Prostate gland (tissue), 2 donors: ENCODE results near the gene SULT1C4. TPM values are rescaled to one million over a fixed set of nuclear protein-coding genes. Genes with fewer than 3 reads are reported as not detected.
"Not testable (repeated sequence)": the region's sequence is repeated elsewhere in the genome, so short reads cannot be mapped to it uniquely, and the experiment has no call there.

Source experiments
- DNase-seq: peaks from one replicate; pipeline ENCODE4 v3.0.0-alpha.2; 2019; ENCODE audit warnings: low spot score
- H3K27ac ChIP-seq, 2 donors: fragments of 200-600 bp; sonication (generic); 2 replicates each; pipeline ENCODE4 v1.5.1; 2017 to 2019
- H3K27me3 ChIP-seq: fragments of 200-600 bp; sonication (generic); replicated peaks from 2 replicates; pipeline ENCODE4 v1.5.1; 2019; ENCODE audit not compliant: insufficient read depth
- H3K36me3 ChIP-seq, 2 donors: fragments of 200-600 bp; sonication (generic); 1 replicate in 1 of 2; 2 replicates in 1 of 2; pipeline versions ENCODE4 v1.5.1 to v1.8.1; 2017 to 2019
- H3K4me1 ChIP-seq: fragments of 200-600 bp; sonication (generic); replicated peaks from 2 replicates; pipeline ENCODE4 v1.5.1; 2019
- H3K4me3 ChIP-seq, 2 donors: fragments of 200-600 bp; sonication (generic); 2 replicates each; pipeline ENCODE4 v1.5.1; 2017 to 2019
- H3K9me3 ChIP-seq: fragments of 200-600 bp; sonication (generic); 2 replicates; pipeline ENCODE4 v1.5.1; 2017
- CTCF ChIP-seq, 4 experiments: fragments of 200-600 bp in 2 of 4; fragments of 450-650 bp in 2 of 4; sonication (generic) in 2 of 4; IDR thresholded peaks; 1 replicate in 3 of 4; 2 replicates in 1 of 4; pipeline ENCODE4 v1.5.1; 2016 to 2019; ENCODE audit warnings: antibody characterized with exemption in 4 of 4, mild to moderate bottlenecking in 2 of 4, moderate library complexity in 2 of 4
- POLR2A ChIP-seq: fragments of 450-650 bp; IDR thresholded peaks from one replicate; pipeline ENCODE4 v1.6.1; 2016; ENCODE audit warnings: antibody characterized with exemption, mild to moderate bottlenecking
- POLR2AphosphoS5 ChIP-seq: sonication (generic); formaldehyde crosslinking; IDR thresholded peaks from one replicate; pipeline ENCODE4 v1.6.1; 2017; ENCODE audit warnings: antibody characterized with exemption
- WGBS: methylation state at CpG from one replicate; pipeline ENCODE4 v1.1.5; 2018; 5-methylcytosine and 5-hydroxymethylcytosine counted together
- intact Hi-C: fragments of 100-400 bp; cut with DNase I; formaldehyde crosslinking; loops from one replicate; pipeline ENCODE4 v1.14.2; 2022
- small RNA-seq, 2 donors: library from RNA; depleted of rRNA; stranded (forward); fragments of <200 nt; gene quantifications; one replicate each; pipeline ENCODE3, GENCODE V24; 2016
- total RNA-seq, 2 donors: library from RNA; depleted of rRNA; stranded (reverse); fragments of >200 nt; gene quantifications; one replicate each; pipeline ENCODE4 v1.1.0, GENCODE V29; 2016

SULT1C4 gene
- total RNA-seq, 2 donors from 2014 or later, result 2.2 TPM; not detected in 1

GRCh38 chr2:108428286-108429009, 50.7 kb downstream of the SULT1C4 start:
- no peak for DNase-seq
- Histone ChIP-seq H3K27me3 (no peaks in the 10 kb centered on the region), H3K4me3 (no peak overlapping the region), H3K4me1 (no peaks in the 10 kb centered on the region), H3K27ac (no peak overlapping the region), H3K36me3 (no peaks in the 10 kb centered on the region), H3K9me3 (no peaks in the 10 kb centered on the region)
- 86% methylated on average over 2 of the region's 2 CpGs for WGBS
- intact Hi-C loops, result no loop called here
- TF ChIP-seq POLR2A (no peak), CTCF (IDR thresholded peaks at IDR 0.05) (no peak), POLR2AphosphoS5 (no peak)

- H3K4me1 ChIP-seq, H3K27me3 ChIP-seq, H3K4me3 ChIP-seq, H3K27ac ChIP-seq, intact Hi-C loops, DNase-seq, H3K9me3 ChIP-seq, H3K36me3 ChIP-seq: not testable (repeated sequence)
- 95% methylated on average over 1 of the region's 1 CpG for WGBS
These were observed 57.8 kb downstream of the SULT1C4 start for GRCh38 chr2:108435578-108435977.

- no peak for TF ChIP-seq POLR2A
- TF ChIP-seq CTCF (IDR thresholded peaks at IDR 0.05), result no peak
- TF ChIP-seq POLR2AphosphoS5, result no peak
- no peak overlapping the region for H3K4me3 ChIP-seq
- H3K9me3 ChIP-seq, result no peaks in the 10 kb centered on the region
- no peak for DNase-seq
- H3K27me3 ChIP-seq, result no peaks in the 10 kb centered on the region
- no peaks in the 10 kb centered on the region for H3K36me3 ChIP-seq
- no peak overlapping the region for H3K27ac ChIP-seq
- WGBS, result 94% methylated on average over 1 of the region's 1 CpG
- intact Hi-C loops, result no loop called here
- H3K4me1 ChIP-seq, result no peaks in the 10 kb centered on the region
These were observed 59.2 kb downstream of the SULT1C4 start for GRCh38 chr2:108436976-108437375.

Small RNAs within 50 kb of the gene (small RNA-seq; reads per million reads assigned to genes)
- 0 reads per million in 2 donors for gene SMIM12P1

Other genes starting within 250 kb of the SULT1C4 start
- not detected for gene SULT1C3, start 138.0 kb upstream of the SULT1C4 start, total RNA-seq
- gene SULT1C2, start 89.1 kb upstream of the SULT1C4 start, total RNA-seq, result 1 to 10 TPM in 1 of 2 donors, not detected in 1; 1.8 TPM
- 10 to 100 TPM; 37.5 to 45.7 TPM for gene GCC2, start 71.3 kb downstream of the SULT1C4 start, total RNA-seq
- gene LIMS1, start 156.5 kb downstream of the SULT1C4 start, total RNA-seq, result 10 to 100 TPM; 82.9 to 90.4 TPM